PC-3 (cell line): Measurements from ENCODE around the gene SHANK3. TPM values are rescaled to one million over a fixed set of nuclear protein-coding genes. Genes with fewer than 3 reads are reported as not detected.

Experiments
- ATAC-seq: fragments of 200-7000 bp; cut with Tn5 transposase; 2 replicates; pipeline ENCODE4 v1.9.1; 2020; ENCODE audit warnings: mild to moderate bottlenecking, moderate library complexity
- BruUV-seq: library from RNA; stranded (reverse); fragments of 400-500 nt; replicated peaks from 2 replicates; lab custom pipeline; 2021; lab: Mats Ljungman, UMichigan
- CTCF ChIA-PET: fragments of 300-600 bp; sonication (Branson Sonifier 250); formaldehyde crosslinking; loops from one replicate; lab custom pipeline; 2022; ENCODE audit warnings: antibody characterized with exemption; lab: Charles Lee
- POLR2A ChIA-PET: fragments of 300-600 bp; sonication (Branson Sonifier 250); formaldehyde crosslinking; loops from one replicate; lab custom pipeline; 2022; ENCODE audit warnings: antibody characterized with exemption; ENCODE audit not compliant: unreplicated experiment; lab: Charles Lee
- DNase-seq: peaks from one replicate; pipeline ENCODE4 v3.0.0-alpha.2; 2015
- H2AFZ ChIP-seq: fragments of 300-600 bp; sonication (generic); 2 replicates; pipeline ENCODE4 v1.6.0; 2016; ENCODE audit warnings: antibody characterized with exemption, low read length
- H3F3A ChIP-seq: fragments of 300-600 bp; sonication (generic); one replicate; pipeline ENCODE4 v1.6.0; 2017; ENCODE audit warnings: antibody characterized with exemption, low read length, control low read depth, mild to moderate bottlenecking; ENCODE audit not compliant: unreplicated experiment
- H3K27ac ChIP-seq: fragments of 300-600 bp; sonication (generic); 2 replicates; pipeline ENCODE4 v1.5.1; 2016; ENCODE audit warnings: mild to moderate bottlenecking, low read length
- H3K27me3 ChIP-seq: fragments of 300-600 bp; sonication (generic); 2 replicates; pipeline ENCODE4 v1.6.1; 2016; ENCODE audit warnings: low read length, mixed read lengths
- H3K36me3 ChIP-seq: fragments of 300-600 bp; sonication (generic); 2 replicates; pipeline ENCODE4 v1.6.1; 2016; ENCODE audit warnings: low read depth, mixed run types, low read length, mixed read lengths
- H3K4me1 ChIP-seq: fragments of 300-600 bp; sonication (generic); 2 replicates; pipeline ENCODE4 v1.5.1; 2016; ENCODE audit warnings: low read length; ENCODE audit not compliant: insufficient read depth
- H3K4me2 ChIP-seq: fragments of 300-600 bp; sonication (generic); 2 replicates; pipeline ENCODE4 v1.6.0; 2016; ENCODE audit warnings: low read length
- H3K4me3 ChIP-seq: fragments of 300-600 bp; sonication (generic); 2 replicates; pipeline ENCODE4 v1.5.1; 2016; ENCODE audit warnings: mild to moderate bottlenecking, low read length, mixed read lengths
- H3K79me2 ChIP-seq: fragments of 300-600 bp; sonication (generic); 2 replicates; pipeline ENCODE4 v1.6.1; 2017; ENCODE audit warnings: low read length, mixed read lengths
- H3K9ac ChIP-seq: fragments of 300-600 bp; sonication (generic); 2 replicates; pipeline ENCODE4 v1.6.0; 2016; ENCODE audit warnings: mild to moderate bottlenecking, low read length
- H3K9me2 ChIP-seq: fragments of 300-600 bp; sonication (generic); replicated peaks from 2 replicates; pipeline ENCODE4 v1.6.1; 2016; ENCODE audit warnings: mixed run types, low read length, mixed read lengths
- H3K9me3 ChIP-seq: fragments of 300-600 bp; sonication (generic); 2 replicates; pipeline ENCODE4 v1.6.1; 2016; ENCODE audit warnings: low read length, mixed read lengths
- H4K20me1 ChIP-seq: fragments of 300-600 bp; sonication (generic); 2 replicates; pipeline ENCODE4 v1.6.1; 2016; ENCODE audit warnings: low read length, mixed read lengths
- EZH2 ChIP-seq: fragments of 300-600 bp; sonication (generic); IDR thresholded peaks from one replicate; pipeline ENCODE4 v1.6.1; 2017; ENCODE audit warnings: antibody characterized with exemption, mild to moderate bottlenecking, low read length; ENCODE audit not compliant: unreplicated experiment
- EZH2phosphoT487 ChIP-seq: fragments of 300-600 bp; sonication (generic); IDR thresholded peaks from 2 replicates; pipeline ENCODE4 v1.6.1; 2018; ENCODE audit warnings: mild to moderate bottlenecking, antibody characterized with exemption, low read length, borderline replicate concordance
- intact Hi-C: fragments of 100-400 bp; cut with micrococcal nuclease; formaldehyde crosslinking; loops from 2 replicates; pipeline ENCODE4 v1.9.0; 2023
- total RNA-seq: library from RNA; depleted of rRNA; stranded (reverse); fragments of >200 nt; gene quantifications from 2 replicates; pipeline ENCODE4 v1.2.3, GENCODE V29; 2014
- TF ChIP-seq, protein P1 (sequence below): fragments of 300-600 bp; sonication (generic); conservative IDR thresholded peaks from 2 replicates; pipeline ENCODE4 v1.5.1; 2017; ENCODE audit warnings: antibody characterized with exemption, low read depth, mild to moderate bottlenecking, low read length

Gene SHANK3
- total RNA-seq, 1 experiment from 2014 or later: 3.7 TPM

DNA sequence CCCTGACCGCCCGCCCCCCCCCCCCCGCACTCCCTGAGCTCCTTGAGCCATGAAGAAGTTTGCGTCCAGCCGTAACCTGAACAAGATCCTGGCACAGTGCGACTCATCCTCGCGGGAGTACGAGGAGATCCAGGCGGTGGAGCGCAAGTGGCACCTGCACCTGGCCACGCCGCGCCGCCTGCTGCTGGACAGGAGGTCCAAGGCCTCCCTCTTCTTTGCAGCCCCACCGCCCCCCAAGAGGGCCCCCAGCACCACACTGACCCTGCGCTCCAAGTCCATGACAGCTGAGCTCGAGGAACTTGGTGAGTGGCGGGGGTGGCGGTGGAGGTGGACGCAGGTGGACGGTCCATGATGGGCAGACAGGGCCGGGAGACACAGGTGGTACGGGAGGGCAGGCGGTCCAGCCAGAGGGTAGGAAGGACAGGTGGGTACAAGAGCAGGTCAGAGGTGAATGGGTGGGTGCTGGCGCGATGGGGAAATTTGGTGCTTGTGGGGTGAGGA lies 33.3 kb downstream of the SHANK3 start:
- Histone ChIP-seq H3K9me3 (no peaks in the 10 kb centered on the region), H3K36me3 (no peaks in the 10 kb centered on the region), H4K20me1 (no peaks in the 10 kb centered on the region), H3K4me1 (no peaks in the 10 kb centered on the region), H3K79me2 (no peaks in the 10 kb centered on the region), H3K9ac (no peak overlapping the region), H3K4me3 (no peak overlapping the region), H3K27me3 (no peaks in the 10 kb centered on the region), H2AFZ (no peak overlapping the region), H3K9me2 (no peaks in the 10 kb centered on the region), H3K4me2 (no peak overlapping the region), H3K27ac (no peak overlapping the region), H3F3A (no peaks in the 10 kb centered on the region)
- TF ChIP-seq EZH2 (no peak), EZH2phosphoT487 (no peak)
- TF ChIP-seq, protein P1, sequence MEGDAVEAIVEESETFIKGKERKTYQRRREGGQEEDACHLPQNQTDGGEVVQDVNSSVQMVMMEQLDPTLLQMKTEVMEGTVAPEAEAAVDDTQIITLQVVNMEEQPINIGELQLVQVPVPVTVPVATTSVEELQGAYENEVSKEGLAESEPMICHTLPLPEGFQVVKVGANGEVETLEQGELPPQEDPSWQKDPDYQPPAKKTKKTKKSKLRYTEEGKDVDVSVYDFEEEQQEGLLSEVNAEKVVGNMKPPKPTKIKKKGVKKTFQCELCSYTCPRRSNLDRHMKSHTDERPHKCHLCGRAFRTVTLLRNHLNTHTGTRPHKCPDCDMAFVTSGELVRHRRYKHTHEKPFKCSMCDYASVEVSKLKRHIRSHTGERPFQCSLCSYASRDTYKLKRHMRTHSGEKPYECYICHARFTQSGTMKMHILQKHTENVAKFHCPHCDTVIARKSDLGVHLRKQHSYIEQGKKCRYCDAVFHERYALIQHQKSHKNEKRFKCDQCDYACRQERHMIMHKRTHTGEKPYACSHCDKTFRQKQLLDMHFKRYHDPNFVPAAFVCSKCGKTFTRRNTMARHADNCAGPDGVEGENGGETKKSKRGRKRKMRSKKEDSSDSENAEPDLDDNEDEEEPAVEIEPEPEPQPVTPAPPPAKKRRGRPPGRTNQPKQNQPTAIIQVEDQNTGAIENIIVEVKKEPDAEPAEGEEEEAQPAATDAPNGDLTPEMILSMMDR: no peak
- CTCF ChIA-PET: no interaction called here
- intact Hi-C loops: no loop called here
- POLR2A ChIA-PET: no interaction called here
- BruUV-seq: no TSS peak
- ATAC-seq (no peak), DNase-seq (no peak)

DNA sequence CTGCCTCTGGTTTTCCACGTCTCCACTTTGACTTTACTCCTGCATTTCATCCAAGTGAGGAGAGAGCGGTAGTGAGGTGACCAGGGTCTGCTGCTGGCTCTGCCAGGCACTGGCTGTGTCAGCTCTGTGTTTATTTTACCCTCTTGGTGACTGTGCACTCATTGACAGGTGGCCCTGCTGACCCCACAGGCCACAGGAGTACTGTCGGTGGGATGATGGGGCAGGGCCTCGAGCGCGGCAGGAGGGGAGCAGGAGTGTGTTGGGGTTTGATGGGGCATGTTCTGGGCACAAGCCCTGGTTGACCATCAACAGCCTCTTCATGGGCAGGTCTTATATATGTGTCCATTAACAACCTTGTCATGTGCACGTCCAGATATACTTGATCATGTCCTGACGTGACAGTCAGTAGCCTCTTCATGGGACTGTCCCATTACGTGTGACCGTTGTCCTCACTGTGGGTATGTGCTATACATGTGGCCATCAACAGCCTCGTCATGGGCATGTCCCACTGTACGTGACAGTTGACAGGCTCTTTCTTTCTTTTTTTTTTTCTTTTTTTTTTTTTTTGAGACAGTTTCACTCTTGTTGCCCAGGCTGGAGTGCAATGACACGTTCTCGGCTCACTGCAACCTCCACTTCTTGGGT lies 34.0 kb downstream of the SHANK3 start:
- Histone ChIP-seq H3K79me2 (no peaks in the 10 kb centered on the region), H3K36me3 (no peaks in the 10 kb centered on the region), H3K4me1 (no peaks in the 10 kb centered on the region), H2AFZ (no peak overlapping the region), H3F3A (no peaks in the 10 kb centered on the region), H3K9ac (no peak overlapping the region), H4K20me1 (no peaks in the 10 kb centered on the region), H3K9me3 (no peaks in the 10 kb centered on the region), H3K27ac (no peak overlapping the region), H3K4me2 (no peak overlapping the region), H3K9me2 (no peaks in the 10 kb centered on the region), H3K27me3 (no peaks in the 10 kb centered on the region), H3K4me3 (no peak overlapping the region)
- no peak for TF ChIP-seq EZH2
- TF ChIP-seq, protein P1: no peak
- no peak for TF ChIP-seq EZH2phosphoT487
- ATAC-seq: no peak
- BruUV-seq: no TSS peak
- POLR2A ChIA-PET: no interaction called here
- intact Hi-C loops: no loop called here
- DNase-seq: no peak
- CTCF ChIA-PET: no interaction called here

DNA sequence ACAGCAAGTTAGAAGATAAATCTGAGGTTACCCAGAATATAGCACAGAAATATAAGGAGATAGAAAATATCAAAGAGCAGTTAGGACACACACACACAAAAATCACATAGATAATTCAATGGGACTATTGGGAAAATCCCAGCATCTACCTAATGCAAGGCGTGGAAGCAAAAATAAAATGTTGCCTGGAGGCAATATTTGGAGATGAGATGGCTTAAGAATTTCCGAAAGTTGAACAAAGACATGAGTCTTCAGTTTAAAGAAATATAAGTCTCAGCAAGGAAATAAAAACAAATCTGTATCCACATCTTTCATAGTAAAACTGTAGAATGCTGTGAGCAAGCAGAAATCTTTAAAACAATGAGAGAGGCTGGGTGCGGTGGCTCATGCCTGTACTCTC lies 35.9 kb downstream of the SHANK3 start:
- Histone ChIP-seq H3K27me3 (no peaks in the 10 kb centered on the region), H3K4me3 (no peak overlapping the region), H3K36me3 (no peaks in the 10 kb centered on the region), H3K9me3 (no peaks in the 10 kb centered on the region), H4K20me1 (no peaks in the 10 kb centered on the region), H3K9ac (no peak overlapping the region), H3K4me2 (no peak overlapping the region), H3K4me1 (no peaks in the 10 kb centered on the region), H2AFZ (no peak overlapping the region), H3K9me2 (no peaks in the 10 kb centered on the region), H3F3A (no peaks in the 10 kb centered on the region), H3K27ac (no peak overlapping the region), H3K79me2 (no peaks in the 10 kb centered on the region)
- ChIA-PET CTCF (no interaction called here), POLR2A (no interaction called here)
- intact Hi-C loops: no loop called here
- TF ChIP-seq, protein P1: no peak
- TF ChIP-seq EZH2 (no peak), EZH2phosphoT487 (no peak)
- ATAC-seq: no peak
- DNase-seq: no peak
- BruUV-seq: no TSS peak
